Omental fat pad (tissue), 4 donors: ENCODE data around the gene SFRP5. TPM values are rescaled to one million over a fixed set of nuclear protein-coding genes. Genes with fewer than 3 reads are reported as not detected.

Source experiments
- ATAC-seq: fragments of 150-250 bp; one replicate; pipeline ENCODE4 v1.9.1; 2016; ENCODE audit warnings: mild to moderate bottlenecking, moderate library complexity; ENCODE audit not compliant: low FRiP score
- DNase-seq: peaks from one replicate; pipeline ENCODE4 v3.0.0-alpha.2; 2019; ENCODE audit warnings: low spot score
- CTCF ChIP-seq, 3 donors: fragments of 450-650 bp; IDR thresholded peaks; one replicate each; pipeline ENCODE4 v1.5.1; 2016 to 2017; ENCODE audit warnings: antibody characterized with exemption in 3 of 3, mild to moderate bottlenecking in 3 of 3, moderate library complexity in 2 of 3
- total RNA-seq, 4 donors: library from RNA; depleted of rRNA; stranded (reverse); fragments of >200 nt; gene quantifications; one replicate each; pipeline ENCODE4 v1.1.0, GENCODE V29; 2016

The SFRP5 gene
- total RNA-seq, 4 donors from 2014 or later, result 0.56 to 4.1 (median 0.60) TPM; not detected in 1

DNA sequence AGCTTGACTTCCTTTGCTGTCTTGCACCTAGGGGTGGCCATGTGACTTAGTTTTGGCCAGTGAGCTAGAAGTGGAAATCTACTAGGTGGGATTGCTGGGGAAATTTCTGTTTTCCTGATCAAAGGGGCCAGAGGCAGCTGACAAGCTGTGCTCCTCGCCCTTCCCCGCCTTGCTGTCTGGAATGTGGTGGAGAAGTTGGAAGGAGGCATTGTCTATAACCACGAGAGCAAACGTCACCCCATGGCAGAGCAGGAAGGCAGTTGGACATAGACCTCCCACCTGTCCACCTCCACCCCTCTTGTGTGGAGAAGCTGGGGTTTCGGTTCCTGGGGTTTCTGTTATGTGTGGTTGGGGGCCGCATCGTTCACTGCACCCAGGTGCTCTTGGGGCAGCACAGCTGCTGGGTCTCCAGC, 7.3 kb downstream of the SFRP5 start:
- no peak for TF ChIP-seq CTCF (IDR thresholded peaks at IDR 0.05)
- DNase-seq, result no peak
- no peak for ATAC-seq

DNA sequence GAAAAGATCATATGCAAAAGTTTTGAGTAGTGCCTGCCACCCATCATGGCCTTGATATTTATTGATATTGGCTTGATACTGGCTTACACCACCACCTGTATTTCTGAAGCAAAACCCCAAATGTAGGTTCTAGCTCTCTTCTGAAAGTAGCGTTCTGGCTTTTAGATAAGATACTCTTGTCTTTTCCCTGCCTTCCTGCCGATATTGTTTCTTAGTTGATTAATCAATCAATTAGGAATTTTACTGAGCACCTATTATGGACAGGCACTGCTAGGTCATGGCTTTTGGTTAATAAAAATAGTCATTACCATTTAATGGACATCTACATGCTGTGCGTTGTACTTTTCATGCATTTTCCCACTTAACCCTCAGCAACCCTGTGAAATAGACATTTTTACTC, 7.9 kb downstream of the SFRP5 start:
- TF ChIP-seq CTCF (IDR thresholded peaks at IDR 0.05), result no peak
- DNase-seq (no peak), ATAC-seq (no peak)

DNA sequence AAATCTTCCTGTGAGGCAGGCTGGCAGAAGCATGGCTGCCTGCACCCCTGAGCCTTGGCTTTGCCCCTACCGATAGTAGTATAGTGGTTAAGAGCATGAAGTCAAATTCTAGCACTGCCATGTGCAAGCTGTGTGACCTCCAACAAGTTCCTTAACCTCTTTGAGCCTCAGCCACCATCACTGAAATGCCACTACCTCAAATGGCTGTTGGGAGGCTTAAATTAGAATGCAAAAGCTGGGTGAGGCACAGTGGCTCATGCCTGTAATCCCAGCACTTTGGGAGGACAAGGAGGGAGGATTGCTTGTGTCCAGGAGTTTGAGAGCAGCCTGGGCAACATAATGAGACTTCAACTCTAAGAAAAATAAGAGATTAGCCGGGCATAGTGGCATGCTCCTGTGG, 8.4 kb downstream of the SFRP5 start:
- DNase-seq (no peak), ATAC-seq (no peak)
- no peak for TF ChIP-seq CTCF (IDR thresholded peaks at IDR 0.05)

DNA sequence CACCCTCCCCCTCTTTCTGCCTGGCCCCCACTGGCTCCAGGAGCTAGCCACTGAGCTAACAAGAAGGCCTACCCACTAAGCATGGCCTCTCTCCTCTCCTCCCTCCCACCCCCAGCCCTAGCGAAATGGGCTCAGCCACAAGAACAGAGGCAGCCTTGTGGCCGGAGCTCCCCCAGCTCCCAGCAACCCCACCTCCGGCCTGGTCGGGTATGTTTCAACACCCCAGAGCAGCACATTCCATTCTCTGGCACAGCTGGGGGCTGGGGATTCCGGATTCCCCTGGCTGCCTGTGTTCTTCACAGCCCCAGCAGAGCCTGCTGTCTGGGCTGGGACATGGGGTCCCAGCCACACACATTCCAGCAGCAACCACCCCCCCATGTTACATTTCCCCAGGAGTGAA, 9.0 kb downstream of the SFRP5 start:
- DNase-seq (no peak), ATAC-seq (no peak)
- TF ChIP-seq CTCF (IDR thresholded peaks at IDR 0.05), result no peak

DNA sequence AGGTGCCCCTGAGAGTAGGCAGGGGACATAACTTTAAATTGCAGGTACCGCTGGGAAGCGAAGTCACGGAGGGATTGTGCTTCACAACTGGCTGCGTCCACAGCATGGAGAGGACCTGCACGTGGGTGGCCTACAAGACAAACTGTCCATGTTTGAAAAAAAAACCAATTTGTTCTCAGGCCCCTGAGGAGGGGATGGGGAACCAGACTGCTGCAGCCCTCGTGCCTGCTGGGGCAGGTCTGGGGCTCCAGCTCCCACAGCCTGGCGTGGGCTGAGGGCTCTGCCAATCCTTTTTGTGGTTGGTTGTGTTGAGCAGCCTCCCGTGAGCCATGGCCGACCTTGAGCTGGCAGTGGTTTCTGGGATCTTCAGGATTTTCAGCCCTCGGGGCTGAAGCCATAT, 9.7 kb downstream of the SFRP5 start:
- ATAC-seq, result no peak
- no peak for DNase-seq
- no peak for TF ChIP-seq CTCF (IDR thresholded peaks at IDR 0.05)

DNA sequence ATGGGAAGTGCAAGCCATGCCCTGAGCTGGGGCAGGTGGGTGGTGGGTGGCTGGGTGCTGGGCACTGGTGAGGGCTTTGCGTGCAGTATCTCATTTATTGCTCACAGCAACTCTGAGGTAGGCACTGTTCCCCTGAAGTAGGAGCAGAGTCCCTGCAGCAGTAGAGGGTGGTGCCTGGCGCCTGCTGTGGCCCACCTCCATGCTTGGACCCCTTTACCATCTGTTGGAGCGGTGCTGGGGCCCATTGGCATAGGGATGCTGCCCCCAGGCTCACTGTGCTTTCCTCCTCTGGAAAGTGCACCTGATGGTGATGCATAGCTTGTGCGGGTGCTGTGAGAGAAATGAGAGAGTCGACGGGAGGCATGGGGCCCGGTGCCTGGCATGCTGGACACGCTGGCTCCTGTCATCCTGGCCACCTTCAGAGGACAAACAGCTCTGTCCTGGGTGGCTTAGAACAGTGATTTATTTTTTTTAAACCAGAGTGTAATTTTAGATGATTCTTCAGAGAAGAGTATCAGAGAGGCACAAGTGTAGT, 10.4 kb downstream of the SFRP5 start:
- ATAC-seq (no peak), DNase-seq (no peak)
- no peak for TF ChIP-seq CTCF (IDR thresholded peaks at IDR 0.05)

DNA sequence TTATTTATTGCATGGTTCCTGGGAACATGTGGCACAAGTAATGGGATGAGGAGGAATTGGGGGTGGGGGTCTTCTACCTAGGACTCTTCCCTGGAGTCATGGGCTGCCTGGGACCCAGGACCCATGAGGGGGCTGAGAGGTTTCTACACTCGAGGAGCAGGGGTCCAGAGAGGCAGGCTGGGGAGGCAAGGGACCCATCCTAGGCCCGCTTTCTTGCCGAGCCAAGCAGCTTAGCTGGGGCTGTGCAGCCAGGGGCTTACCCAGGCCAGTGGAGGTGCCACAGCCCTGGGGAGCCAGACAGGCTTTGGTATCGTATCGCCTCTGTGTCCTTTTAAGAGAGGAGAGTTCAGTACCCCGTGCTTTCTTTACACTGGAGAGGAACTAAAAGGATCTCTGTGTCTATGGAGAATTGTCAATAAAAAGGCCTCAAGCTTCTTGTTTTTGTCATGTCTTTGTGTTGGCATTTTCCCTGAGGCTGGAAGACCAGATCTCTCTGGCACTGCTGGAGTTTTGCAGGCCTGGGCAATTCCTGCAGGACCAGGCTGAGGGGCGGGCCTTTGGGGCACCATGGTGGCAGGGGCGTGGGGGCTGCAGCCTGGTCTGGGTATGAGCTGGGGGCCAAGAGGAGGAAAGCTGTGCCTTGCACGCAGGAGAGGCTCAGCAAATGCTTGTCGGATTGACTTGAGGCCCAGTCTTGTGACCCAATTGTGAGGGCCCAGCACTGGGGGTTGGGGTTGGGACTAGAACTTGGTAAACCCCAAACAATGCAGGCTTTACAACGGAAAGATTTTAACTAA, 11.1 kb downstream of the SFRP5 start:
- ATAC-seq (no peak), DNase-seq (no peak)
- TF ChIP-seq CTCF (IDR thresholded peaks at IDR 0.05), result no peak
